ENCODE measurements around the gene SLC37A4. TPM values are rescaled to one million over a fixed set of nuclear protein-coding genes. Genes with fewer than 3 reads are reported as not detected.

SLC37A4 gene
- polyA plus RNA-seq, 2 of the 4 experiments (the other 2 are of a cell fraction) = 15.5 to 21.2 TPM

- Histone ChIP-seq H3K27ac (no peak overlapping the region), H3K4me2 (no peak overlapping the region), H3K4me1 (peaks cover 32% of the 10 kb centered on the region), H3K4me3 (no peak overlapping the region), H3K9me3 (no peaks in the 10 kb centered on the region)
- DNase-seq (ENCODE audit: low read depth in 1 of 2, low spot score in 1 of 2) = no peak
- no peak for FAIRE-seq
- CTCF ChIA-PET = interaction anchor here (0.8 to 1.4 kb wide), 2 partner anchors 18 to 31 kb away, joined by 4 read pairs; partner anchors contain the start of gene HYOU1
- no peak for ATAC-seq
- TF ChIP-seq MYC (IDR thresholded peaks at IDR 0.05; ENCODE audit: borderline replicate concordance, low read length) (no peak), POLR2A (IDR thresholded peaks at IDR 0.05; ENCODE audit: low read length) (no peak), HOXB13 (CRISPR knock-in tag; IDR thresholded peaks at IDR 0.05; ENCODE audit: low read depth) (no peak), BHLHE40 (IDR thresholded peaks at IDR 0.05; ENCODE audit: low read depth, low read length) (no peak), EP300 (IDR thresholded peaks at IDR 0.05) (no peak), ZC3H11A (IDR thresholded peaks at IDR 0.05) (no peak), EHF (CRISPR knock-in tag; IDR thresholded peaks at IDR 0.05) (no peak), RNF2 (IDR thresholded peaks at IDR 0.05; ENCODE audit: borderline replicate concordance, low read depth) (no peak), RARB (CRISPR knock-in tag; IDR thresholded peaks at IDR 0.05) (no peak), TP53 (CRISPR knock-in tag; IDR thresholded peaks at IDR 0.05) (no peak), CEBPB (IDR thresholded peaks at IDR 0.05) (no peak), TFCP2L1 (CRISPR knock-in tag; IDR thresholded peaks at IDR 0.05) (no peak), PHF8 (IDR thresholded peaks at IDR 0.05; ENCODE audit: borderline replicate concordance, low read depth) (no peak), BCL3 (IDR thresholded peaks at IDR 0.05) (no peak), FOSB (CRISPR knock-in tag; IDR thresholded peaks at IDR 0.05) (no peak), RFX5 (IDR thresholded peaks at IDR 0.05) (no peak)
- TF ChIP-seq, protein P1, sequence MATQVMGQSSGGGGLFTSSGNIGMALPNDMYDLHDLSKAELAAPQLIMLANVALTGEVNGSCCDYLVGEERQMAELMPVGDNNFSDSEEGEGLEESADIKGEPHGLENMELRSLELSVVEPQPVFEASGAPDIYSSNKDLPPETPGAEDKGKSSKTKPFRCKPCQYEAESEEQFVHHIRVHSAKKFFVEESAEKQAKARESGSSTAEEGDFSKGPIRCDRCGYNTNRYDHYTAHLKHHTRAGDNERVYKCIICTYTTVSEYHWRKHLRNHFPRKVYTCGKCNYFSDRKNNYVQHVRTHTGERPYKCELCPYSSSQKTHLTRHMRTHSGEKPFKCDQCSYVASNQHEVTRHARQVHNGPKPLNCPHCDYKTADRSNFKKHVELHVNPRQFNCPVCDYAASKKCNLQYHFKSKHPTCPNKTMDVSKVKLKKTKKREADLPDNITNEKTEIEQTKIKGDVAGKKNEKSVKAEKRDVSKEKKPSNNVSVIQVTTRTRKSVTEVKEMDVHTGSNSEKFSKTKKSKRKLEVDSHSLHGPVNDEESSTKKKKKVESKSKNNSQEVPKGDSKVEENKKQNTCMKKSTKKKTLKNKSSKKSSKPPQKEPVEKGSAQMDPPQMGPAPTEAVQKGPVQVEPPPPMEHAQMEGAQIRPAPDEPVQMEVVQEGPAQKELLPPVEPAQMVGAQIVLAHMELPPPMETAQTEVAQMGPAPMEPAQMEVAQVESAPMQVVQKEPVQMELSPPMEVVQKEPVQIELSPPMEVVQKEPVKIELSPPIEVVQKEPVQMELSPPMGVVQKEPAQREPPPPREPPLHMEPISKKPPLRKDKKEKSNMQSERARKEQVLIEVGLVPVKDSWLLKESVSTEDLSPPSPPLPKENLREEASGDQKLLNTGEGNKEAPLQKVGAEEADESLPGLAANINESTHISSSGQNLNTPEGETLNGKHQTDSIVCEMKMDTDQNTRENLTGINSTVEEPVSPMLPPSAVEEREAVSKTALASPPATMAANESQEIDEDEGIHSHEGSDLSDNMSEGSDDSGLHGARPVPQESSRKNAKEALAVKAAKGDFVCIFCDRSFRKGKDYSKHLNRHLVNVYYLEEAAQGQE (IDR thresholded peaks at IDR 0.05) = no peak
- 74% methylated on average over 5 of the region's 5 CpGs for WGBS (ENCODE audit: missing lambda C conversion rate)
- POLR2A ChIA-PET = no interaction called here
Observed at GRCh38 chr11:119025099-119025473, 5.6 kb downstream of the SLC37A4 start.

DNA sequence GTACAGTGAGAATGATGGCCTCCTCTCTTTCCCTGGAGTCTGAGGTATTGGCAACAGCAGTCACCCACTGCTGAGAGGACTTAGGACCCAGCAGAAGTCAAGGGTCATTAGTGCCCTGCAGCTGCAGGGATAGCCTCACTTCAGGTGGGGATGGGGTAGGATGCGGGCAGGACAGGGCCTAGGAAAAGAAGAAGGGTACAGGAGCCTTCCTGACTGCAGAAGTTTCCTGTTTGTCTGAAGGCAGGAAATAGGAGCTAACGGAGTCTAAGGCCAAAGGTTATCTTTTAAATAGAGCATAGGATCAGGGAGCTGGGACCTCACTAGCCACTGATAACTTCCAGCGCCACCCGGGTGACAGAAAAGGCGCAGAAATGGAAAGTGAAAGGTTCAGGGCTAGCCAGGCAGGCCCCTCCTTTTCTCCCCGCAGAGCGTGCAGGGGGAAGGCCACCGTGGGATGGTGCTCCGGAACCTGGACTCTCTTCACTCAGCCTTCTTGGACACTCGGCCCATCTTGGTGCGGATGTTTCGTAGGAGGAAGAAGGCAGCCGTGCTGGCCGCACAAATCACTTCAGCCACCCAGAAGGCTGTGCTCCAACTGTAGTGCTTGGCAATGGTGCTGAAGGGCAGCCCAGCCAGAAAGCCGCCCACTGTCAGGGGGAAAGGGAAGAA, 6.1 kb downstream of the SLC37A4 start:
- Histone ChIP-seq H3K27ac (no peak overlapping the region), H3K4me1 (peaks cover 32% of the 10 kb centered on the region), H3K4me3 (no peak overlapping the region), H3K4me2 (no peak overlapping the region), H3K9me3 (no peaks in the 10 kb centered on the region)
- ATAC-seq (no peak), FAIRE-seq (no peak), DNase-seq (ENCODE audit: low read depth in 1 of 2, low spot score in 1 of 2) (no peak)
- CTCF ChIA-PET = interaction anchor here (0.8 to 1.4 kb wide), 2 partner anchors 19 to 32 kb away, joined by 4 read pairs; partner anchors contain the start of gene HYOU1
- TF ChIP-seq, protein P1 (IDR thresholded peaks at IDR 0.05) = no peak
- 95% methylated on average over 15 of the region's 15 CpGs for WGBS (ENCODE audit: missing lambda C conversion rate)
- POLR2A ChIA-PET = no interaction called here

Data from A549 (cell line).